A549 (cell line): Measurements from ENCODE around the gene RHBG.

Experiments
- CTCF ChIP-seq: fragments of >200 bp; sonication (Bioruptor Twin); formaldehyde crosslinking; IDR thresholded peaks from 3 replicates; pipeline ENCODE4 v1.5.1; 2016
- EHMT2 ChIP-seq: fragments of 200-600 bp; sonication (generic); IDR thresholded peaks from 2 replicates; pipeline ENCODE4 v1.6.1; 2016; ENCODE audit warnings: antibody characterized with exemption, low read depth, mild to moderate bottlenecking, moderate library complexity
- EP300 ChIP-seq, 2 experiments: fragments of >200 bp; sonication (Bioruptor Twin); formaldehyde crosslinking; IDR thresholded peaks; 2 replicates in 1 of 2; 3 replicates in 1 of 2; pipeline ENCODE4 v1.6.1; 2016 to 2017
- HMGXB4 ChIP-seq: fragments of 250-450 bp; sonication (Bioruptor Pico); IDR thresholded peaks from 2 replicates; pipeline ENCODE4 v1.5.0; 2021; ENCODE audit warnings: mild to moderate bottlenecking, moderate library complexity, borderline replicate concordance
- KDM5A ChIP-seq: fragments of 200-600 bp; sonication (generic); IDR thresholded peaks from 2 replicates; pipeline ENCODE4 v1.6.1; 2016; ENCODE audit warnings: antibody characterized with exemption, mild to moderate bottlenecking
- NFE2L2 ChIP-seq: fragments of 150-350 bp; conservative IDR thresholded peaks from 2 replicates; pipeline ENCODE4 v1.6.1; 2014; ENCODE audit warnings: low read length
- RAD21 ChIP-seq, 2 experiments: fragments of >200 bp in 1 of 2; sonication (Bioruptor Twin) in 1 of 2; formaldehyde crosslinking in 1 of 2; IDR thresholded peaks in 1 of 2; conservative IDR thresholded peaks in 1 of 2; 2 replicates in 1 of 2; 3 replicates in 1 of 2; pipeline ENCODE4 v1.6.1; 2012 to 2018; ENCODE audit warnings: inconsistent platforms in 1 of 2
- RCOR1 ChIP-seq: fragments of 150-350 bp; IDR thresholded peaks from 2 replicates; pipeline ENCODE4 v1.6.1; 2014; ENCODE audit warnings: antibody characterized with exemption, low read length, low read depth

GRCh38 chr1:156402331-156403020 lies 33.5 kb downstream of the RHBG start:
- TF ChIP-seq CTCF = no peak
- TF ChIP-seq RAD21 (conservative IDR thresholded peaks at IDR 0.05 in 1 of 2, IDR thresholded peaks at IDR 0.05 in 1 of 2) = no peak
- TF ChIP-seq RCOR1 = no peak
- no peak for TF ChIP-seq HMGXB4 (CRISPR knock-in tag)
- no peak for TF ChIP-seq KDM5A
- TF ChIP-seq EP300 (IDR thresholded peaks at IDR 0.05) = no peak
- TF ChIP-seq EHMT2 = no peak
- TF ChIP-seq NFE2L2 = no peak
